ENCODE results near the gene SOAT2.
A peak's percentile ranks its signal among the peaks of the same experiment; 100 is the strongest.

Gene SOAT2

DNA sequence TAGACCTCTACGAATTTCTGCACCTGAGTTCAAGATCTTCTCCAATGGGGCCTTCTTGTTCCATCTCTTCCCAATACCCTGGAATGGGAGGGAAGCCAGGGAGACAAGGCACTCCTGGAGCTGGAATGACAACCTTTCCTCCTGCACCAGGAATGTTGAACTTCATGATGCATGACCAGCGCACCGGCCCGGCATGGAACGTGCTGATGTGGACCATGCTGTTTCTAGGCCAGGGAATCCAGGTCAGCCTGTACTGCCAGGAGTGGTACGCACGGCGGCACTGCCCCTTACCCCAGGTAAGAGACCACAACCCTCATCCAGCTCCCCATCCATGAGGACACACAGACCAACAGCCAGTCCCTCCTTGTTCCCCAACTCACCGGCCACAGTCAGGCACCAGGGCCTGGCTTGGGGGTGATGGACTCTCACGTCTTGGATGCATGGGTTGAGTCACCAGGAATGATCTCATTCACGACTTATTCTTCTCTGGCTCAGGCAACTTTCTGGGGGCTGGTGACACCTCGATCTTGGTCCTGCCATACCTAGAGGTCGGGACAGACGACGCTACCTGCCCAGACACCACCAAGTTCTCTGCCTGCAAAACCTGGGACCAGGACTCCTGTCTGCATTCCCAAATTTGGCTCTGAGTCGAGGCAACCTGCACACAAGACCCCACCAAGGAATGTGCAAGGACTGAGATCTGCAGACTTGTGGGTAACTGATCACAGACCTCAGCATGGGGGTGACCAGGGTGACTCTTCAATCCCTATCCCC lies 20.5 kb downstream of the SOAT2 start:
- TF ChIP-seq, protein P1, sequence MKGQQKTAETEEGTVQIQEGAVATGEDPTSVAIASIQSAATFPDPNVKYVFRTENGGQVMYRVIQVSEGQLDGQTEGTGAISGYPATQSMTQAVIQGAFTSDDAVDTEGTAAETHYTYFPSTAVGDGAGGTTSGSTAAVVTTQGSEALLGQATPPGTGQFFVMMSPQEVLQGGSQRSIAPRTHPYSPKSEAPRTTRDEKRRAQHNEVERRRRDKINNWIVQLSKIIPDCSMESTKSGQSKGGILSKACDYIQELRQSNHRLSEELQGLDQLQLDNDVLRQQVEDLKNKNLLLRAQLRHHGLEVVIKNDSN (IDR thresholded peaks at IDR 0.05) = no peak
- TF ChIP-seq NFIC (IDR thresholded peaks at IDR 0.05) (0 out of 2 replicates have a peak, but pooled peaks have one; percentile 9), TEAD4 (IDR thresholded peaks at IDR 0.05) (peak; percentile 59; the same call in 1 of the 2 replicates), RAD21 (IDR thresholded peaks at IDR 0.05; ENCODE audit: low read depth) (no peak), CEBPB (IDR thresholded peaks at IDR 0.05) (no peak), EP300 (IDR thresholded peaks at IDR 0.05; ENCODE audit: borderline replicate concordance) (no peak)
- TF ChIP-seq, protein P2, sequence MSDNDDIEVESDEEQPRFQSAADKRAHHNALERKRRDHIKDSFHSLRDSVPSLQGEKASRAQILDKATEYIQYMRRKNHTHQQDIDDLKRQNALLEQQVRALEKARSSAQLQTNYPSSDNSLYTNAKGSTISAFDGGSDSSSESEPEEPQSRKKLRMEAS (IDR thresholded peaks at IDR 0.05) = peak; percentile 18; the same call in 1 of the 2 replicates

DNA sequence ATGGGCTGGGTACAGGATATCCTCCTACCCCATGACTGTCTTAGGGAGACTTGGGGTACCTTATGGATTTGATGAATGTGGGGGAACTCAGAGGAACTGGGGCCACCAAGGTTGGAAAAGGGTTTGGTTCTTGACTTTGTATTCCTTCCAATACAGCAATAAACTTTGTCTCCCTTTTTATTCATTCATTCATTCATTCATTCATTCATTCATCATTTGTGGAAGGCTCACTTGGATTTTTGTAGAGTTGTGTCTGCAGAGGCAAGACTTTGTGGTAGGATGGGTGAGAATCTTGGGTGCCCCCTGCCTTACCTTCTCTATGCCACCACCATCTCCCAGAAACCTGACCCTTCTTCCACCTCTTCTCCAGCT lies 21.1 kb downstream of the SOAT2 start:
- TF ChIP-seq TCF12 (IDR thresholded peaks at IDR 0.05; ENCODE audit: low read depth) (no peak), EGR1 (IDR thresholded peaks at IDR 0.05) (no peak), NFIC (IDR thresholded peaks at IDR 0.05) (no peak)

DNA sequence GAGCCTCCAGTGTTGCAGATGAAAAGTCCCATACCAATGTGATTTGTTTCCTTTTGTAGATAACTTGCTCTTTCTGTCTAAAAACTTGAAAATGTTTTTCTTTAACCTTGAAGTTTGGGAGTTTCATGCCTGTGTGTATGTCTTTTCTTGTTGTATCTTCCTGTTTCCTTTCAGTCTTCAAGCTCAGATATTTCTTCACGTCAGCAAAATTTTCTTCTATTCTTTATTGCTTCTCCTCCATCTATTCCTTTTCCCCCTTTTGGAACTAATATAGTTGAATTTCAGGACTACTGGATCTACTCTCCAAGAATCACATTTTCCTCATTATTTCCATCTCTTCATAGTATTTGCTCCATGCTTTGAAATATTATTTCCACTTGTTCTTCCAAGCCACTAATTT lies 23.9 kb downstream of the SOAT2 start:
- TF ChIP-seq, protein P2 (IDR thresholded peaks at IDR 0.05) = no peak
- TF ChIP-seq TAF1 (IDR thresholded peaks at IDR 0.05; ENCODE audit: low read depth) = no peak
- no peak for TF ChIP-seq NFIC (IDR thresholded peaks at IDR 0.05)
- TF ChIP-seq YY1 (IDR thresholded peaks at IDR 0.05; ENCODE audit: low read depth) = no peak
- no peak for TF ChIP-seq CREB1 (IDR thresholded peaks at IDR 0.05; ENCODE audit: low read depth)
- TF ChIP-seq, protein P3, sequence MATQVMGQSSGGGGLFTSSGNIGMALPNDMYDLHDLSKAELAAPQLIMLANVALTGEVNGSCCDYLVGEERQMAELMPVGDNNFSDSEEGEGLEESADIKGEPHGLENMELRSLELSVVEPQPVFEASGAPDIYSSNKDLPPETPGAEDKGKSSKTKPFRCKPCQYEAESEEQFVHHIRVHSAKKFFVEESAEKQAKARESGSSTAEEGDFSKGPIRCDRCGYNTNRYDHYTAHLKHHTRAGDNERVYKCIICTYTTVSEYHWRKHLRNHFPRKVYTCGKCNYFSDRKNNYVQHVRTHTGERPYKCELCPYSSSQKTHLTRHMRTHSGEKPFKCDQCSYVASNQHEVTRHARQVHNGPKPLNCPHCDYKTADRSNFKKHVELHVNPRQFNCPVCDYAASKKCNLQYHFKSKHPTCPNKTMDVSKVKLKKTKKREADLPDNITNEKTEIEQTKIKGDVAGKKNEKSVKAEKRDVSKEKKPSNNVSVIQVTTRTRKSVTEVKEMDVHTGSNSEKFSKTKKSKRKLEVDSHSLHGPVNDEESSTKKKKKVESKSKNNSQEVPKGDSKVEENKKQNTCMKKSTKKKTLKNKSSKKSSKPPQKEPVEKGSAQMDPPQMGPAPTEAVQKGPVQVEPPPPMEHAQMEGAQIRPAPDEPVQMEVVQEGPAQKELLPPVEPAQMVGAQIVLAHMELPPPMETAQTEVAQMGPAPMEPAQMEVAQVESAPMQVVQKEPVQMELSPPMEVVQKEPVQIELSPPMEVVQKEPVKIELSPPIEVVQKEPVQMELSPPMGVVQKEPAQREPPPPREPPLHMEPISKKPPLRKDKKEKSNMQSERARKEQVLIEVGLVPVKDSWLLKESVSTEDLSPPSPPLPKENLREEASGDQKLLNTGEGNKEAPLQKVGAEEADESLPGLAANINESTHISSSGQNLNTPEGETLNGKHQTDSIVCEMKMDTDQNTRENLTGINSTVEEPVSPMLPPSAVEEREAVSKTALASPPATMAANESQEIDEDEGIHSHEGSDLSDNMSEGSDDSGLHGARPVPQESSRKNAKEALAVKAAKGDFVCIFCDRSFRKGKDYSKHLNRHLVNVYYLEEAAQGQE (IDR thresholded peaks at IDR 0.05; ENCODE audit: low read depth) = no peak
- TF ChIP-seq CEBPB (IDR thresholded peaks at IDR 0.05) = no peak
- no peak for TF ChIP-seq TCF12 (IDR thresholded peaks at IDR 0.05; ENCODE audit: low read depth)
- TF ChIP-seq EGR1 (IDR thresholded peaks at IDR 0.05) = no peak
- no peak for TF ChIP-seq FOXM1 (IDR thresholded peaks at IDR 0.05; ENCODE audit: borderline replicate concordance, low read depth)
- TF ChIP-seq, protein P1 (IDR thresholded peaks at IDR 0.05) = no peak
- no peak for TF ChIP-seq RAD21 (IDR thresholded peaks at IDR 0.05; ENCODE audit: low read depth)
- no peak for TF ChIP-seq ZBTB7A (IDR thresholded peaks at IDR 0.05; ENCODE audit: low read depth)

DNA sequence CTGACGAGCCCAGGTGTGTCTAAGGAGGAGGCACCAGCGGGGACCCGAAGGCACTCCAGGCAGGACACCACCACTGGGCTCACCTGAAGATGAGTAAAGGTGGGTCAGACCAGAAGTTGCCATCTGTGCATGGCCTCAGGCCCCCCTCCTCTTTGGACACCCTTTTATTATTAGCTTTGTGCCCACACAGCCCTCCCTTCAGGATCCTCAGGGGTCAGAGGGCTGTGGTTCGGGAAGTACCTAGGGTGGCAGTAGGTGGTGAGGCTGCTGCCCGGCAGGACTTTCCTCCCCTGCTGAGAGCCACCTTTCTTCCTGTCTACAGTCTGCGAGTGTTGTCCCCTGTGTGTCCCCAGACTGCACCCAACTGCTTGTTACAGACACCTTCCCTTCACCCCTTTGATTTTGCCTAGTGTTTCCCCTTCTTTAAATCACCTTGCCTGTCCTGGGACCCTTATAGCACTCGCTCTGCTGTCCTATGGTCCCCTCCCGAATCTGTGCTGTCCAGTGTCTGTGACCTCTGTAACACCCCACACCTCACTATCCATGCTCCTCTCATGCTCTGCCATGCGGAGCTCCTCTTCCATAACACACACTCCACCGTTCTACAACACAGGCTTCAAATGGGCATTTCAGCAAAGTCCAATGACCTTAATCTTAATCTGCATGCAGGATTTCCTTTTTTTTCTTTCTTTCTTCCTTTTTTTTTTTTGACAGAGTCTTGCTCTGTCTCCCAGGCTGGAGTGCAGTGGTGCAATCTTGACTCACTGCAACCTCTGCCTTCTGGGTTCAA lies 25.7 kb downstream of the SOAT2 start:
- TF ChIP-seq EP300 (IDR thresholded peaks at IDR 0.05; ENCODE audit: borderline replicate concordance) (no peak), ZBTB7A (IDR thresholded peaks at IDR 0.05; ENCODE audit: low read depth) (no peak), TAF1 (IDR thresholded peaks at IDR 0.05; ENCODE audit: low read depth) (no peak), RAD21 (IDR thresholded peaks at IDR 0.05; ENCODE audit: low read depth) (no peak), FOXM1 (IDR thresholded peaks at IDR 0.05; ENCODE audit: borderline replicate concordance, low read depth) (no peak), EGR1 (IDR thresholded peaks at IDR 0.05) (no peak), NFIC (IDR thresholded peaks at IDR 0.05) (no peak), TEAD4 (IDR thresholded peaks at IDR 0.05) (no peak), TCF12 (IDR thresholded peaks at IDR 0.05; ENCODE audit: low read depth) (no peak), CEBPB (IDR thresholded peaks at IDR 0.05) (no peak), CREB1 (IDR thresholded peaks at IDR 0.05; ENCODE audit: low read depth) (no peak), YY1 (IDR thresholded peaks at IDR 0.05; ENCODE audit: low read depth) (no peak)
- TF ChIP-seq, protein P1 (IDR thresholded peaks at IDR 0.05) = no peak
- TF ChIP-seq, protein P2 (IDR thresholded peaks at IDR 0.05) = no peak
- TF ChIP-seq, protein P3 (IDR thresholded peaks at IDR 0.05; ENCODE audit: low read depth) = no peak

DNA sequence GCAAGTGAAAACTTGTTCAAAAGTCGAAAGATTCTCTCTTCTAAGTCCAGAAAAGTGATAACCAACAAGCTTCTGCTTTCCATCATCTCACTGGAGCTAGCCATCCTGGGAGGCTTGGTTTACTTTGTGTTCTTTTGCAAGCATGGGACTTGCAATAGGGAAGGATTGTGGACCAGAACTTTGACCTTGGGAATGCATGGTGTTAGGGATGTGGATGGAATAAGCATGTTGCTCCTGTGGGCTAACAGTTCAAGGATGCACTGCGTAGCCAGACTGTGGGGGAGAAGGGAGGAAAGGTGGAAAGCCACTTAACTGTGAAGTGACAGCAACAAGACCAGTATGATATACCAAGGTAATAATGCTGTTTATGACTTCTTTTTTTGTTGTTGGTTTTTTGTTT lies 28.6 kb downstream of the SOAT2 start:
- TF ChIP-seq, protein P2 (IDR thresholded peaks at IDR 0.05) = no peak
- TF ChIP-seq EP300 (IDR thresholded peaks at IDR 0.05; ENCODE audit: borderline replicate concordance) (no peak), ZBTB7A (IDR thresholded peaks at IDR 0.05; ENCODE audit: low read depth) (no peak), RAD21 (IDR thresholded peaks at IDR 0.05; ENCODE audit: low read depth) (no peak), TEAD4 (IDR thresholded peaks at IDR 0.05) (no peak), FOXM1 (IDR thresholded peaks at IDR 0.05; ENCODE audit: borderline replicate concordance, low read depth) (no peak), CEBPB (IDR thresholded peaks at IDR 0.05) (no peak), TAF1 (IDR thresholded peaks at IDR 0.05; ENCODE audit: low read depth) (no peak), EGR1 (IDR thresholded peaks at IDR 0.05) (no peak), YY1 (IDR thresholded peaks at IDR 0.05; ENCODE audit: low read depth) (no peak), CREB1 (IDR thresholded peaks at IDR 0.05; ENCODE audit: low read depth) (no peak), TCF12 (IDR thresholded peaks at IDR 0.05; ENCODE audit: low read depth) (no peak), NFIC (IDR thresholded peaks at IDR 0.05) (no peak)
- TF ChIP-seq, protein P3 (IDR thresholded peaks at IDR 0.05; ENCODE audit: low read depth) = no peak
- TF ChIP-seq, protein P1 (IDR thresholded peaks at IDR 0.05) = no peak
